WERI-Rb-1 (cell line): ENCODE data around the gene MAD1L1.

ENCODE experiments used
- DNase-seq: peaks from one replicate; pipeline ENCODE4 v3.0.0-alpha.2; 2020
- H3K27ac ChIP-seq: fragments of 250-450 bp; sonication (Bioruptor Pico); 2 replicates; pipeline ENCODE4 v1.5.1; 2020; ENCODE audit warnings: mild to moderate bottlenecking, moderate library complexity
- H3K27me3 ChIP-seq: fragments of 250-450 bp; sonication (Bioruptor Pico); 2 replicates; pipeline ENCODE4 v1.5.1; 2021; ENCODE audit warnings: mild to moderate bottlenecking, low read depth, moderate library complexity; ENCODE audit not compliant: insufficient read depth, severe bottlenecking
- H3K36me3 ChIP-seq: fragments of 250-450 bp; sonication (Bioruptor Pico); 2 replicates; pipeline ENCODE4 v1.5.1; 2020; ENCODE audit warnings: mild to moderate bottlenecking, moderate library complexity
- H3K4me3 ChIP-seq: 2 replicates; pipeline ENCODE4 v1.5.1; 2011; ENCODE audit warnings: low read depth, mild to moderate bottlenecking, control low read depth, low read length
- H3K9me3 ChIP-seq: fragments of 250-450 bp; sonication (Bioruptor Pico); 2 replicates; pipeline ENCODE4 v1.5.1; 2021; ENCODE audit warnings: mild to moderate bottlenecking, moderate library complexity; ENCODE audit not compliant: severe bottlenecking
- CTCF ChIP-seq: IDR thresholded peaks from 2 replicates; pipeline ENCODE4 v1.5.1; 2011; ENCODE audit warnings: low read depth, mild to moderate bottlenecking, control low read depth, inconsistent platforms, low read length

MAD1L1 gene

DNA sequence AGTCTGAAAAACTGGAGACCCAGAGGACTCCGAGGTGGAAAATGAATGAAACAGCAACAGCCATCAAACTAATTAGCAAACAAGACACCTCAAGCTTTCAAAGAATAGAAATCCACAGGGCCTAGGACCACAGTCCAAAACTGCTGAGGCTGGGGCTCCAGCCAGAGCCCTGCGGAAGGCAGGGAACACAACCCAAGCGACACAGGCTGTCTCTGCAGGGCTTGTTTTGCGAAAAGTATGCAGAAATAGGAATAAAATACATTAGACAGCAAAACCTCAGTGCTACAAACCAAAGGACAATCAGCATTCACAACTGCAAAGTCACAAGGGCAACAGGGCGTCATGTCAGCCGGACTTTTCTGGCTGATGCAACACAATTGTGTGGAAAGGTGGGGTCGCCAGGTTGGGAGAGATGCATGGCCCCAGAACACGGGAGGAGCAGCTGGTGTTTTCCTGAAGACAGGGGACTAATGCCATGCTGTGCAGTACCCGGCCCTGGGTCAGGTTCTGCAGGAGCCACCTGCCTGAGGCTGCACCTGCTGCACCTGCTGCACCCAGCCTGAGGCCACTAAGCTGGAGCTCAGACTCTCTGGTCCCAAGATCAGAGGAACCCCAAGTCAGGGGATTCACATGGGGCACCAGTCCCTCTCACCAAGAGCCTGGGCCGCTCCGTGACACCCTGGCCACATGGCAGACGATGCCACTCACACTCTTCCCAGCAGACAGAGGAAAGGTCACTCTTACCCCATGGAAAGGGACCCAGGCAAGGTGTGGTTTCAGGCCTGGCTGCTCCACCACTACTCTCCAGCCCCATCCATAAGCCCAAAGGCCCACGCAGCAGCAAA lies 74.2 kb downstream of the MAD1L1 start:
- Histone ChIP-seq H3K9me3 (no peaks in the 10 kb centered on the region), H3K36me3 (peaks cover 8% of the 10 kb centered on the region; the same call in 1 of the 2 replicates), H3K4me3 (no peak overlapping the region), H3K27ac (0 out of 2 replicates have a peak overlapping the region, but pooled peaks have one; percentile 3), H3K27me3 (no peaks in the 10 kb centered on the region)
- TF ChIP-seq CTCF, result no peak
- peak; percentile 7 for DNase-seq

GRCh38 chr7:2157473-2158279 lies 75.1 kb downstream of the MAD1L1 start:
- 0 out of 2 replicates have a peak overlapping the region, but pooled peaks have one; percentile 3 for H3K27ac ChIP-seq
- no peak for TF ChIP-seq CTCF
- no peaks in the 10 kb centered on the region for H3K9me3 ChIP-seq
- no peaks in the 10 kb centered on the region for H3K27me3 ChIP-seq
- H3K4me3 ChIP-seq, result no peak overlapping the region
- peaks cover 8% of the 10 kb centered on the region; the same call in 1 of the 2 replicates for H3K36me3 ChIP-seq
- DNase-seq, result no peak

DNA sequence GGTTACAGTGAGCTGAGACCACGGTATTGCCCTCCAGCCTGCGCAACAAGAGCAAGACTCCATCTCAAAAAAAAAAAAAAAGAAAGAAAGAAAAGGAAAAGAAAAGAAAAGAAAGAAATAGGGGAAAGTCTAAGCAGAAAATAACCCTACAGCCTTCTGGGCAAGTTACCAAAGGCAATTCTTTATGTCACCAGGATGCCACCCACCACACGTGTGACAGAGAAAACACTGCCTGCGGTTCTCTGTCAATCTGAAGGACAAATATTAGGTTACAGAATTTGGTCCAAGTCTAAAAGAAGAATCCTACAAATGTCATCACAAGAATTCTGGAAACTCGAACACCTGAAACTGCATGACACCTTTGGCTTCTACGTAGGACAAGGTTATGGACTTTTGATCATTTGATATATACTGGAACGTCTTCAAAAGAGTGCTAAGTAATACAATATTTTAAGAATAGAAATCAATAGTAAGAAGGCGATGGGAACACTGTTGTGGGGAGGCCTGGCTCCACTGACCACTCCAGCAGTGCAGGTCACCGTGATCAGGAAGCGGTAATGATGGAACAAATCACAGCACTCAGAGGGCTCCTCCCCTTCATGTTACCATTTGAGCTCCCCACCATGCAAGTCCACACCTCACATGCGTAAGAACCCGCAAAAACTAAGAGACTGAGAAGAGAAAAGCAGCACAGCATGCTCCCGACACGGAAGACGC lies 75.8 kb downstream of the MAD1L1 start:
- H3K9me3 ChIP-seq, result no peaks in the 10 kb centered on the region
- no peaks in the 10 kb centered on the region for H3K27me3 ChIP-seq
- peaks cover 8% of the 10 kb centered on the region; the same call in 1 of the 2 replicates for H3K36me3 ChIP-seq
- no peak overlapping the region for H3K4me3 ChIP-seq
- no peak overlapping the region for H3K27ac ChIP-seq
- no peak for TF ChIP-seq CTCF
- no peak for DNase-seq

- no peak for TF ChIP-seq CTCF
- Histone ChIP-seq H3K27ac (no peak overlapping the region), H3K4me3 (no peak overlapping the region), H3K27me3 (no peaks in the 10 kb centered on the region), H3K9me3 (no peaks in the 10 kb centered on the region), H3K36me3 (peaks cover 8% of the 10 kb centered on the region; the same call in 1 of the 2 replicates)
- DNase-seq, result no peak
Measured at GRCh38 chr7:2154831-2155230, 77.9 kb downstream of the MAD1L1 start.

DNA sequence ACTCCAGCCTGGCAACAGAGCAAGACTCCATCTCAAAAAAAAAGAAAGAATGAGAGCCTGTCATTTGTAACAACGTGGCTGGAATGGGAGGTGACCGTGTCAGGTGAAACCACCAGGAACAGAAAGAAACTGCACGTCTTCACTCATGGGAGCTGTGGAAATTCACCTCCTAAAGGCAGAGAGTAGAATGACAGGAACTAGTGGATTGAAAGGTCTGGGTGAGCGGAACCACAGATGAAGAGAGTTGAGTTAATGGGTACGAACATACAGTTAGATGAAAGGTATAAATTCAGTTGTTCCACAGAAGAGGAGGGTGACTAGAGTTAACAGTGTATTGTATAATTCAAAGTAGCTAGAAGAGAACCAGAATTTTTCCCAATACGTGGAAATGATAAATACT lies 78.6 kb downstream of the MAD1L1 start:
- no peak for TF ChIP-seq CTCF
- H3K36me3 ChIP-seq, result peaks cover 6% of the 10 kb centered on the region
- DNase-seq, result no peak
- no peaks in the 10 kb centered on the region for H3K27me3 ChIP-seq
- H3K27ac ChIP-seq, result no peak overlapping the region
- no peaks in the 10 kb centered on the region for H3K9me3 ChIP-seq
- no peak overlapping the region for H3K4me3 ChIP-seq
